ENCODE measurements around the gene ZFYVE28.
"Not testable (repeated sequence)": the region's sequence is repeated elsewhere in the genome, so short reads cannot be mapped to it uniquely, and the experiment has no call there.

The ZFYVE28 gene

DNA sequence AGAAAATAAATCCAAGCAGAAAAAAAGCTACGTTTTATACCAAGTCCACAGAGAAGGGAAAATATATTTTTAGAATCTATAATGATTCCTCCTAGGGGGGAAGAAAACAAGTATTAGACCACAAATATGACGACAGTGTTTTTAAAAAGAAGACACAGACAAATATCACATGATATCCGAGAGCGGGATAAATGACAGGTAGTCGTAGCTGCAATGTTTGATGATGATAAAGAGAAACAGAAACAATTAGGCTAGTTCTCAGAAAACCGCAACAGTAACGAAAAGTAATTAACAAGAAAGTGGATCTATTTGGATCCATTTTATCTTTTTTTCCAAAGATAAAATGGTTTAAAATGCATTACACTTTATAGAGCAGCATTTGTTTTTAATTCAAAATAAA, 177.4 kb downstream of the ZFYVE28 start:
- DNase-seq: no peak

GRCh38 chr4:2236944-2237666, 181.3 kb downstream of the ZFYVE28 start:
- no peak for DNase-seq

- no peak for DNase-seq
Measured at GRCh38 chr4:2231082-2231481, 187.4 kb downstream of the ZFYVE28 start.

DNA sequence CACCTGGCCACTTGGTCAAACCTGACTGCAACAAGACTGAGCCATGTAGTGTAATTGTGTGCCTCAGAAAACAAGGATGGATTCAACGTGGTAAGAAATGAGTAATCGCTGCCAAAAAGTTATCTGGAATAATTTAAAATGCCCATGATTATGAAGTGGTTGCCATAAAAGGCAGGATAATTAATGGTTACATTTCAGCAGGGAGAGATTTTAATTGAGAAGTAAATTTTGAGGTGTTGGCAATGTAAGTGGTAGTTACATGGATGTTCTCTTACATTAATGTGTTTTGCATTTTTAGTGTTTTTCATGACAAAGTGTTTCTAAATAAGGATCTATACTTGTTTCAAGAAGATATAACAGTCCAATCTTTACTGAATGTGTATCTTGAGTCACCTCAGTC, 192.2 kb downstream of the ZFYVE28 start:
- DNase-seq: no peak

GRCh38 chr4:2222838-2223237, 195.6 kb downstream of the ZFYVE28 start:
- DNase-seq: no peak

GRCh38 chr4:2221378-2221777, 197.1 kb downstream of the ZFYVE28 start:
- not testable (repeated sequence) for DNase-seq

DNA sequence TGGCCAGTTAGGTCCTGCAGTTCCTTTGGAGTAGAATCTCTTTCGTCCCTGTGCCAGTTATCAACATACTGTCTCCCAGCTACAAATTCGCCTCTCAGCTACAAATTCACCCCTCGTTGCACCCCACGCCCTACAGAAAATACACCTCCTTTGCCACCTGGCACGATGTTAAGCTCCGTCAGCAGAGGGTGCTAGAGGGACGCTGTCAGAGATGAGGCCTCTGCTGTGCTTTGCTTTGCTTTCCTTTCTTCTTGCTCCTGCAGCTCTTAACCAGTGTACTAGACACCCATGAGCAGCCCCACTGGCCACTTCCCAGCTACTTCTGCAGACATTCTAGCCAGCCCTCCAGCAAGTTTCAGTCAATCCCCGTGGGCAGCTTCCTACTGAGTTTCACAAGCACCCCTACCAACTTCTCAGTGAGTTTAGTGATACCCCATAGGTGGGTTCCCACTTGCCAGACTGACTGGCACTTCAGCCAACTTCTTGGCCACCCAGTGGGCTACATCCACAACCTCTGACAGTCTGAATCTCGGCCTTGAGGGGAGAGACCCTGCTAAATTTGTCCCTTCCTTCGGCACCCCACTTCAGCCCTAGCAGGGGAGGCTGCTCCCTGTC, 198.3 kb downstream of the ZFYVE28 start:
- peak; percentile 64 for DNase-seq
